ENCODE data around the gene HEATR5A.
"Not testable (repeated sequence)": the region's sequence is repeated elsewhere in the genome, so short reads cannot be mapped to it uniquely, and the experiment has no call there.

HEATR5A gene

DNA sequence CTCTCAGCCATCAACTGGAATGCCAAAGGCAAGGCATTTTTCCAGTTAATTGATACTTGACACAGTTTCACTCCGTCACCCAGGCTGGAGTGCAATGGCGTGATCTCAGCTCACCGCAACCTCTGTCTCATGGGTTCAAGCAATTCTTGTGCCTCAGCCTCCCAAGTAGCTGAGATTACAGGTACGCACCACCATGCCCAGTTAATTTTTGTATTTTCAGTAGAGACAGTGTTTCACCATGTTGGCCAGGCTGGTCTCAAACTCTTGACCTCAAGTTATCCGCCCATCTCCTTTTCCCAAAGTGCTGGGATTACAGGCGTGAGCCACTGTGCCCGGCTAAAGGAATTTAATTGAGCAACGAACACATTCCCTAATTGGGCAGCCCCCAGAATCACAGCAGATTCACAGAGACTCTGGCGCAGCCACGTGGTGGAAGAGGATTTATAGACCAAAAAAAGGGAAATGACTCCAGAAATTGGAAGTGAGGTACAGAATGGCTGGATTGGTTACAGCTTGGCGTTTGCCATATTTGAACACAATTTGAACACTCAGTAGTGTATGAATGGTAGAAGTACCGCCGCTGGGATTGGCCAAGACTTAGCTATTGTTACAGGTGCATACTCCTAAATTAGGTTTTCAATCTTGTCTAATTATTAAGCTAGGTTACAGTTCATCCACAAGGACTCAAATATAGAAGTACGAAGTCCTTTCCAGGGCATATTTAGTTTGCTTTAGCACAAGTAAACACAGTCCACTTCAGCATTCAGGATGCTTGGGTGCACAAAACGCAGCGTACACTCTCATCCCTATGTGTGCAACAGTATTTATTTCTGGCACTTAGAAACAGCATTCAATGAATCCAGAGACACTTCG lies 162.6 kb downstream of the HEATR5A start:
- H3K27ac ChIP-seq (replicated peaks); H3K4me3 ChIP-seq (replicated peaks; ENCODE audit: insufficient read depth, low read length); H3K27me3 ChIP-seq (ENCODE audit: insufficient read depth, poor library complexity, severe bottlenecking); DNase-seq (ENCODE audit: low read depth in 1 of 2, low spot score in 1 of 2): not testable (repeated sequence)
- TF ChIP-seq SPI1 (IDR thresholded peaks at IDR 0.05; ENCODE audit: borderline replicate concordance, low read depth), result peak; percentile 19; the same call in 1 of the 2 replicates

DNA sequence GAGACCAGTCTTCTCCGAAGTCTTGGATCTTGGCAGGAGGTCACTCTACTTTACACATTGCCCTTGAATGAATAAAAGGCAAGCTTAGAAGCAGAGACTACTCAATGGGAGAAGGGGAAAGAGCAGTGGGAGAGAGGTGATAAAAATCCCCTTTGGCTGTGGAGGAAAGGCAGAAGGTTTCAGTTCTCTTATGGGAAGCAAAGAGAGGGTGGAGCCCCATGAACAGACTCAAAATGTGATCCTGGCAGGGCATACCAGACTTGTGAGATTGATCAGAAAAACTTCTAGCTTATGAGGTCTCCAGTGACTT lies 163.2 kb downstream of the HEATR5A start:
- Histone ChIP-seq H3K27me3 (ENCODE audit: insufficient read depth, poor library complexity, severe bottlenecking) (no peaks in the 10 kb centered on the region), H3K4me3 (replicated peaks; ENCODE audit: insufficient read depth, low read length) (no peak overlapping the region), H3K27ac (replicated peaks) (no peak overlapping the region)
- TF ChIP-seq POLR2AphosphoS5 (IDR thresholded peaks at IDR 0.05; ENCODE audit: low read depth) (no peak), REST (IDR thresholded peaks at IDR 0.05; ENCODE audit: insufficient replicate concordance, low read depth) (no peak), SPI1 (IDR thresholded peaks at IDR 0.05; ENCODE audit: borderline replicate concordance, low read depth) (no peak), GABPA (IDR thresholded peaks at IDR 0.05; ENCODE audit: low read depth) (no peak)
- TF ChIP-seq, protein P1, sequence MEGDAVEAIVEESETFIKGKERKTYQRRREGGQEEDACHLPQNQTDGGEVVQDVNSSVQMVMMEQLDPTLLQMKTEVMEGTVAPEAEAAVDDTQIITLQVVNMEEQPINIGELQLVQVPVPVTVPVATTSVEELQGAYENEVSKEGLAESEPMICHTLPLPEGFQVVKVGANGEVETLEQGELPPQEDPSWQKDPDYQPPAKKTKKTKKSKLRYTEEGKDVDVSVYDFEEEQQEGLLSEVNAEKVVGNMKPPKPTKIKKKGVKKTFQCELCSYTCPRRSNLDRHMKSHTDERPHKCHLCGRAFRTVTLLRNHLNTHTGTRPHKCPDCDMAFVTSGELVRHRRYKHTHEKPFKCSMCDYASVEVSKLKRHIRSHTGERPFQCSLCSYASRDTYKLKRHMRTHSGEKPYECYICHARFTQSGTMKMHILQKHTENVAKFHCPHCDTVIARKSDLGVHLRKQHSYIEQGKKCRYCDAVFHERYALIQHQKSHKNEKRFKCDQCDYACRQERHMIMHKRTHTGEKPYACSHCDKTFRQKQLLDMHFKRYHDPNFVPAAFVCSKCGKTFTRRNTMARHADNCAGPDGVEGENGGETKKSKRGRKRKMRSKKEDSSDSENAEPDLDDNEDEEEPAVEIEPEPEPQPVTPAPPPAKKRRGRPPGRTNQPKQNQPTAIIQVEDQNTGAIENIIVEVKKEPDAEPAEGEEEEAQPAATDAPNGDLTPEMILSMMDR (IDR thresholded peaks at IDR 0.05; ENCODE audit: insufficient read depth, low read length), result no peak
- no peak for DNase-seq (ENCODE audit: low read depth in 1 of 2, low spot score in 1 of 2)

- Histone ChIP-seq H3K27ac (replicated peaks) (no peak overlapping the region), H3K4me3 (replicated peaks; ENCODE audit: insufficient read depth, low read length) (no peak overlapping the region), H3K27me3 (ENCODE audit: insufficient read depth, poor library complexity, severe bottlenecking) (no peaks in the 10 kb centered on the region)
- TF ChIP-seq SPI1 (IDR thresholded peaks at IDR 0.05; ENCODE audit: borderline replicate concordance, low read depth), result no peak
- TF ChIP-seq POLR2AphosphoS5 (IDR thresholded peaks at IDR 0.05; ENCODE audit: low read depth), result no peak
- TF ChIP-seq REST (IDR thresholded peaks at IDR 0.05; ENCODE audit: insufficient replicate concordance, low read depth), result no peak
- TF ChIP-seq, protein P1 (IDR thresholded peaks at IDR 0.05; ENCODE audit: insufficient read depth, low read length), result no peak
- TF ChIP-seq GABPA (IDR thresholded peaks at IDR 0.05; ENCODE audit: low read depth), result no peak
- no peak for DNase-seq (ENCODE audit: low read depth in 1 of 2, low spot score in 1 of 2)
Measured at GRCh38 chr14:31256534-31257243, 163.7 kb downstream of the HEATR5A start.

- DNase-seq (ENCODE audit: low read depth in 1 of 2, low spot score in 1 of 2); H3K27me3 ChIP-seq (ENCODE audit: insufficient read depth, poor library complexity, severe bottlenecking); H3K27ac ChIP-seq (replicated peaks); H3K4me3 ChIP-seq (replicated peaks; ENCODE audit: insufficient read depth, low read length): not testable (repeated sequence)
Measured at GRCh38 chr14:31255918-31256317, 164.4 kb downstream of the HEATR5A start.
